Mucosa of descending colon (tissue), 3 donors: Measurements from ENCODE around the gene CALML4. TPM values are rescaled to one million over a fixed set of nuclear protein-coding genes. Genes with fewer than 3 reads are reported as not detected.

Source experiments
- ATAC-seq: fragments of 200-7000 bp; cut with Tn5 transposase; one replicate; pipeline ENCODE4 v1.9.1; 2020; ENCODE audit warnings: mild to moderate bottlenecking, moderate library complexity
- DNase-seq, 3 donors: peaks; one replicate each; pipeline ENCODE4 v3.0.0-alpha.2; 2020
- H3K36me3 ChIP-seq: fragments of 200-600 bp; one replicate; pipeline ENCODE4 v1.8.0; 2021; ENCODE audit warnings: low read depth, mild to moderate bottlenecking
- H3K4me1 ChIP-seq: fragments of 200-600 bp; one replicate; pipeline ENCODE4 v1.8.0; 2021; ENCODE audit warnings: low read depth, mild to moderate bottlenecking
- H3K4me3 ChIP-seq: fragments of 200-600 bp; one replicate; pipeline ENCODE4 v1.8.0; 2021; ENCODE audit warnings: mild to moderate bottlenecking
- H3K9me3 ChIP-seq: fragments of 200-600 bp; one replicate; pipeline ENCODE4 v1.8.0; 2021; ENCODE audit warnings: mild to moderate bottlenecking
- intact Hi-C, 2 donors: fragments of 100-400 bp; cut with DNase I in 1 of 2; cut with micrococcal nuclease in 1 of 2; formaldehyde crosslinking; loops; one replicate each; pipeline versions ENCODE4 v1.11.0 to v1.11.1; 2022; cut with DNase I, micrococcal nuclease
- total RNA-seq, 3 donors: library from RNA; stranded (reverse); fragmentation: NEBNext Ultra II Directional in 2 of 3; extraction: Animal tissue kit (Norgen Biotek cat#: 25700) in 2 of 3; gene quantifications; one replicate each; pipeline versions ENCODE4 v1.2.1 to v1.2.4, GENCODE V29; 2021 to 2023
- TF ChIP-seq, protein P1 (sequence below): fragments of 200-600 bp; IDR thresholded peaks from one replicate; pipeline ENCODE4 v1.8.0; 2022; ENCODE audit warnings: antibody characterized with exemption, mild to moderate bottlenecking
- donor health status: DM: no; HTN: no; CAD: no; lungs with moderate emphysema.
- donor health status: DM: no; HTN: no; CAD: no.
- donor health status: DM: no; HTN: yes; CAD: no.

CALML4 gene
- total RNA-seq, 3 donors from 2014 or later: 50.8 to 122 (median 98.1) TPM

DNA sequence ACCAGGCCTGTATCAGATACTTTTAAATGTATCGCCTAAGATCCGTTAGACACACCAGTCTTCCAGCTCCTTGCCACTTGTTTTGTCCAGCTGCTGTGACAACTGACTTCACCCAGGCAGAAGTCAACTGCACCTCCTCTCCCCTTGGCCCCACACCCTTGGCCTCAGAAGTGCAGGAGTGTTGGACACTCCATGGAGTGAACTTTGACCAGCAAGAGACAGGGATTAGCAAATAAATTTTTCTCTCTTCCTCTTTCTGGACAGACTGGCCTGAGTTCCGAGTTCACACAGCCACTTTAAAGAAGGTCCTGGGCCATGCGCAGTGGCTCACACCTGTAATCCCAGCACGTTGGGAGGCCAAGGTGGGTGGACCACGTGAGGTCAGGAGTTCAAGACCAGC, 27.3 kb upstream of the CALML4 start:
- Histone ChIP-seq H3K36me3 (no peaks in the 10 kb centered on the region), H3K4me1 (peaks cover 25% of the 10 kb centered on the region), H3K4me3 (no peak overlapping the region), H3K9me3 (no peaks in the 10 kb centered on the region)
- intact Hi-C loops: no loop called here
- TF ChIP-seq, protein P1, sequence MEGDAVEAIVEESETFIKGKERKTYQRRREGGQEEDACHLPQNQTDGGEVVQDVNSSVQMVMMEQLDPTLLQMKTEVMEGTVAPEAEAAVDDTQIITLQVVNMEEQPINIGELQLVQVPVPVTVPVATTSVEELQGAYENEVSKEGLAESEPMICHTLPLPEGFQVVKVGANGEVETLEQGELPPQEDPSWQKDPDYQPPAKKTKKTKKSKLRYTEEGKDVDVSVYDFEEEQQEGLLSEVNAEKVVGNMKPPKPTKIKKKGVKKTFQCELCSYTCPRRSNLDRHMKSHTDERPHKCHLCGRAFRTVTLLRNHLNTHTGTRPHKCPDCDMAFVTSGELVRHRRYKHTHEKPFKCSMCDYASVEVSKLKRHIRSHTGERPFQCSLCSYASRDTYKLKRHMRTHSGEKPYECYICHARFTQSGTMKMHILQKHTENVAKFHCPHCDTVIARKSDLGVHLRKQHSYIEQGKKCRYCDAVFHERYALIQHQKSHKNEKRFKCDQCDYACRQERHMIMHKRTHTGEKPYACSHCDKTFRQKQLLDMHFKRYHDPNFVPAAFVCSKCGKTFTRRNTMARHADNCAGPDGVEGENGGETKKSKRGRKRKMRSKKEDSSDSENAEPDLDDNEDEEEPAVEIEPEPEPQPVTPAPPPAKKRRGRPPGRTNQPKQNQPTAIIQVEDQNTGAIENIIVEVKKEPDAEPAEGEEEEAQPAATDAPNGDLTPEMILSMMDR: no peak
- ATAC-seq (peak; percentile 33), DNase-seq (no peak)

DNA sequence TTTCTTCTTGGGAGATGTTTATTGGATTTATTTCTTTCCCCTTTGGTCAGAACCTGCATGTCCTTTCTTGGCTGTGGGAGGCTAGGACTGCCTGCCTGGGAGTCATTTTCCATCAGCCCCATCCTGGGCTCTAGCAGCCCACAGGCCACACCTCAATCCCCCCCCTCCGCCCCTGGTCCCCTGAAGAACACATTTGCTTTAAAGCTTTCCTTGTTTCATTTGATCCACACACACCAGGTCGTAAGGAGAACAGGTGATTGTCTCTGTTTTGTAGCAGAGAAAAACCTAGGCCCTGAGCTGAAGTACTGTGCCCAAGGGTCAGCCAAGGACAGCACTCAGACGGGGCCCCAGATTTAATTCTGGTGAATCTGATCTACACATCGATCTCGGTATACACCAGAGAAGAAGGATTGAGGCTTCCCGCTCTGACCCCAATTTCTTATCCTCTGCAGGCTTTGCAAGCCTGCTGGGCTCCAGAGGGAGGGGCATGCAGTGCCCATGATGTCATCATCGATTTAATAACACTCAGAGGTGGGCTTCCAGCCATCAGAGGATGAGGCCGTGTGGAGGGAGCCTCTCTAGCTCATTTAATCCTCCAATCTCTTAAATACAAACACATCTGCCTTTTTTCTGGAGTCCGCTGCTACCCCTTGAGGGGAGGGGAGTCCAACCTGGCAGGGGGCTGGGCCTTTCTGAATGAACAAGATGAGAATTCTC, 26.1 kb upstream of the CALML4 start:
- H3K36me3 ChIP-seq: no peaks in the 10 kb centered on the region
- DNase-seq (peak in 1 of 3 donors; percentile 13), ATAC-seq (no peak)
- no peak overlapping the region for H3K4me3 ChIP-seq
- H3K9me3 ChIP-seq: no peaks in the 10 kb centered on the region
- peaks cover 25% of the 10 kb centered on the region for H3K4me1 ChIP-seq
- intact Hi-C loops: no loop called here
- TF ChIP-seq, protein P1: no peak

DNA sequence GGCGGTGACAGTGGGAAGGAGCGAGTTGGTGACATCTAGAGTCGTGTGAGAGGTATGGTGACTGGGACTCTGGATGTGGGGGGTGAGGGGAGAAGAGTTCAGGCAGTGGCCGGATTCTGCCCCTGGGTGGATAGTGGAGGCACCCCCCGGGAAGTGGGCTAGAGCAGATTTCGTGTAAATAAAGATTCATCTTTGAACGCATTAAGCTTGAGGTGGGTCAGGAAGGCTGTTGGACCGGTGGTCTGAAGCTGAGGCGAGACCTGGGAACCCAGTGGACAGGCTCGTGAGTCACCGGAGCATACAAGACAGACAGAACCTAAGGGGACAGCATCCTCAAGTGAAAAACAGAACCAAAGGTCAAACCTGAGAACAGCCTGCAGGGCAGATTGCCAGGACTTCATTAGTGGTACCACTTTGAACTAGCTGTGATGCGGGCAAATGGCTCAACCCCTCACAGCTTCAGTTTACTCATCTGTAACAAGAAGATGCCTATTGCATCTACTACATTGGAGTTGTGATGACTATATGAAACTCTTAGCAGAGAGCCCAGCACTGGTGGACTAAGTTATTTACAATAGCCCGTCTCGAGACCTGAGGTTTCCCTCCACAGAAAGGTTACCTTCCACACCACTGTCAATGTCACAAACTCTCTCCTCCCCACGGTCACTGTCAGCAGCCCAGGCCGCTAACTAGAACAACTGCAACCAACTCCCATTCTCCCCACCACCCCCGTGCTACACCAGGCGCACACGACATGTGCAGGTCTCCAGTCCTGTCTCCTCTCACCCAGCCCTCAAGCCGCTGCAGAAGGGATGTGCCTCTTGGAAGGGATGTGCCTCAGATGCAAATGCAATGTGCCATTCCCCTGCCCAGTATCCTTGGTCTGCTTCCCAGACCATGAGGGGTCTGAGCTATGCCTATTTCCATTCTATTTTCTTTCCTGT, 25.3 kb upstream of the CALML4 start:
- TF ChIP-seq, protein P1: no peak
- Histone ChIP-seq H3K4me1 (peaks cover 25% of the 10 kb centered on the region), H3K9me3 (no peaks in the 10 kb centered on the region), H3K36me3 (no peaks in the 10 kb centered on the region), H3K4me3 (no peak overlapping the region)
- intact Hi-C loops: no loop called here
- no peak for ATAC-seq
- peak in 1 of 3 donors; percentile 56 for DNase-seq

DNA sequence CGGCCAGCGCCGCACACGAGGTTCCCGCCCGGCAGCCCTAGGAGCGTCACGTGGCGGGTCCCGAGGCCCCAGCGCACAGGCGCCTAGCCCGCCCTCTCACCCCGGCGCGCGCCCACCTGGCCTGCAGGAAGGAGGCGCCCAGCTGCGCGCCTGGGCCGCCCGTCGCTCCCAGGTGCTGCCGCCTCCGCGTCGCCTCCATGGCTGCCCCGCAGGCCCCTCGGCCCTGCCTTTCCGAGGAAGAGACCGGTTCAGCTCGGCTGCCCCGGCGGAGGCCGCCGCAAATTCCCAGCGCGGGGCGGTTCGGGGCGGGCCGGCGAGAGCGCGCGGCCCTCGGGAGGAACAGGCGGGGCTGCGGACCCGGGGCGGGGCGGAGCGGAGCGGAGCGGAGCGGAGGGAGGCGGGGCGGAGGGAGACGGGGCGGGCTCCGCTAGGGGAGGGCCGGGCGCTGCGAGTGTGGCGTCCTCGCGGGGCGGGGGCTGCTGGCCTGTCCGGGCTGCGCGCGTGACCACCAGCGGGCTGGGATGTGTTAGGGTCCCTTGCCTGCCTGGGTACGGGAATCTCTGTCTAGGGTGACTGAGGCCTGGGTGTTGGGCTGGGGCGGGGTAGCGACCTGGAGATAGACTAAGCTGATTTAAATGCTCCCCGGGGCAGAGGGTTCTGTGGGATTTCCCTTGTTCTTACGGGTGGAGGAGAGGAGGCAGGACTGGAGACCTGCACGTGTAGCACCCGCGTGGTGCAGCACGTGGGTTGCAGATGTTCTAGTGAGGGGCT, 24.4 kb upstream of the CALML4 start, which contains the start of gene CLN6:
Gene CLN6 (minus strand): TSS at position 343 of the 771 bp plus-strand sequence. CDS start 144 bp downstream, at position 199.
- intact Hi-C loops: no loop called here
- Histone ChIP-seq H3K9me3 (no peaks in the 10 kb centered on the region), H3K36me3 (no peaks in the 10 kb centered on the region), H3K4me3 (peak within 1 kb of the TSS; percentile 67), H3K4me1 (peaks cover 25% of the 10 kb centered on the region)
- TF ChIP-seq, protein P1: no peak
- peak; percentile 95 for ATAC-seq
- peak; percentile 82 to 89 (median 88) for DNase-seq

DNA sequence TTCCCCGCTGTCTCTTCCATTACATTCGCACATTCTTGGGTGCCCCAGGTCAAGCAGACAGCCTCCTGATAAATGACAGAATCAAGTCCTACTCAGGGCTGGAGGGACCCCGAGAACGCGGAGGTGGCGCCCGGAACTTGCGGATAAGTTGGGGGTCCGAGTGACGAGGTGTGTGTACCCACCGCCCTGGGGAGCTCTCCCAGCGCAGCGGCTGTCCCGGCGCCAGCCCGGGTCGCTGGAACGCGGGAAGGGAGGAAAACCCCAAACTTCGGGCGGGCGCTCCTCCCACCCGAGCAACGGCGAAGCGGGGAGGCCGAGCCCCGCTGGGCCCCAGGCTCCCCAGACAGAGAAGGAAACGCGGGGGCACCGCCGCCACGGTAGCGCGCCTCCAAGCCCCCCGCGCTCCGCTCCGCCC, 23.8 kb upstream of the CALML4 start:
- DNase-seq: peak in 1 of 3 donors; percentile 29
- Histone ChIP-seq H3K4me1 (peaks cover 25% of the 10 kb centered on the region), H3K4me3 (peak overlapping the region; percentile 67), H3K9me3 (no peaks in the 10 kb centered on the region), H3K36me3 (no peaks in the 10 kb centered on the region)
- ATAC-seq: peak; percentile 5
- TF ChIP-seq, protein P1: no peak
- intact Hi-C loops: no loop called here
